GM18873 (cell line): Measurements from ENCODE around the gene INTS4.
"Not testable (repeated sequence)": the region's sequence is repeated elsewhere in the genome, so short reads cannot be mapped to it uniquely, and the experiment has no call there.

Experiments used
- ATAC-seq: cut with Tn5 transposase; IDR thresholded peaks from one replicate; pipeline ENCODE4 v1.9.1; 2021; ENCODE audit warnings: mild to moderate bottlenecking, moderate library complexity, moderate number of reproducible peaks; ENCODE audit not compliant: unreplicated experiment, low FRiP score

Gene INTS4

GRCh38 chr11:77884829-77885190 is 109.7 kb downstream of the INTS4 start:
- ATAC-seq = no peak

GRCh38 chr11:77884186-77884828 is 110.2 kb downstream of the INTS4 start:
- ATAC-seq = no peak

GRCh38 chr11:77883775-77884174 is 110.7 kb downstream of the INTS4 start:
- ATAC-seq = no peak

GRCh38 chr11:77882396-77882795 is 112.1 kb downstream of the INTS4 start:
- ATAC-seq = no peak

GRCh38 chr11:77879218-77879617 is 115.2 kb downstream of the INTS4 start:
- ATAC-seq = no peak

- not testable (repeated sequence) for ATAC-seq
Measured at GRCh38 chr11:77878247-77878646, 116.2 kb downstream of the INTS4 start.

- no peak for ATAC-seq
Measured at GRCh38 chr11:77876045-77876444, 118.4 kb downstream of the INTS4 start.

GRCh38 chr11:77874206-77874605 is 120.3 kb downstream of the INTS4 start:
- no peak for ATAC-seq

- ATAC-seq = no peak
Measured at GRCh38 chr11:77873345-77873744, 121.1 kb downstream of the INTS4 start.

GRCh38 chr11:77871855-77872254 is 122.6 kb downstream of the INTS4 start:
- no peak for ATAC-seq

GRCh38 chr11:77868744-77869143 is 125.7 kb downstream of the INTS4 start:
- no peak for ATAC-seq

- no peak for ATAC-seq
Measured at GRCh38 chr11:77866336-77866735, 128.1 kb downstream of the INTS4 start.

GRCh38 chr11:77865805-77866204 is 128.7 kb downstream of the INTS4 start:
- ATAC-seq = no peak

GRCh38 chr11:77861444-77861843 is 133.0 kb downstream of the INTS4 start:
- not testable (repeated sequence) for ATAC-seq

GRCh38 chr11:77857906-77858457 is 136.5 kb downstream of the INTS4 start:
- ATAC-seq = not testable (repeated sequence)

GRCh38 chr11:77854838-77855237 is 139.6 kb downstream of the INTS4 start:
- ATAC-seq = no peak

GRCh38 chr11:77851503-77851902 is 143.0 kb downstream of the INTS4 start:
- ATAC-seq = no peak

GRCh38 chr11:77843700-77844099 is 150.8 kb downstream of the INTS4 start:
- ATAC-seq = not testable (repeated sequence)

GRCh38 chr11:77842441-77843121 is 151.9 kb downstream of the INTS4 start:
- ATAC-seq = no peak

- no peak for ATAC-seq
Measured at GRCh38 chr11:77833302-77833701, 161.2 kb downstream of the INTS4 start.

- ATAC-seq = no peak
Measured at GRCh38 chr11:77828926-77829325, 165.5 kb downstream of the INTS4 start.
